Progenitor cell of endocrine pancreas (in vitro differentiated cells): ENCODE measurements around the gene RAB12. TPM values are rescaled to one million over a fixed set of nuclear protein-coding genes. Genes with fewer than 3 reads are reported as not detected.

Experiments used
- DNase-seq: peaks from one replicate; pipeline ENCODE4 v3.0.0; 2021; ENCODE audit warnings: low spot score; ENCODE audit not compliant: unreplicated experiment
- H3K27ac Mint-ChIP-seq: 2 replicates; pipeline ENCODE4 v1.8.0; 2021; ENCODE audit warnings: mild to moderate bottlenecking, moderate library complexity, mixed read lengths
- H3K27me3 Mint-ChIP-seq: 2 replicates; pipeline ENCODE4 v1.8.0; 2021; ENCODE audit warnings: mixed read lengths
- H3K36me3 Mint-ChIP-seq: 2 replicates; pipeline ENCODE4 v1.8.0; 2022; ENCODE audit warnings: mixed read lengths; ENCODE audit not compliant: insufficient read depth
- H3K4me1 Mint-ChIP-seq: 2 replicates; pipeline ENCODE4 v1.8.0; 2021; ENCODE audit warnings: low read depth, mixed read lengths
- H3K4me3 Mint-ChIP-seq: 2 replicates; pipeline ENCODE4 v1.8.0; 2021; ENCODE audit warnings: low read depth, mild to moderate bottlenecking, moderate library complexity, mixed read lengths
- H3K9me3 Mint-ChIP-seq: 2 replicates; pipeline ENCODE4 v1.8.0; 2021; ENCODE audit warnings: low read depth, mixed read lengths
- CTCF ChIP-seq: fragments of 200-600 bp; sonication (generic); IDR thresholded peaks from one replicate; pipeline ENCODE4 v1.5.0; 2021; ENCODE audit warnings: antibody characterized with exemption, mild to moderate bottlenecking; ENCODE audit not compliant: unreplicated experiment
- total RNA-seq: library from RNA; stranded (reverse); gene quantifications from 2 replicates; pipeline ENCODE4 v1.2.1, GENCODE V29; 2021

The RAB12 gene
- total RNA-seq, 1 donor from 2014 or later, result 15.4 TPM

- H3K27ac Mint-ChIP-seq, result no peak overlapping the region
- H3K9me3 Mint-ChIP-seq, result peaks cover 4% of the 10 kb centered on the region
- no peak for DNase-seq
- no peak overlapping the region for H3K4me3 Mint-ChIP-seq
- H3K4me1 Mint-ChIP-seq, result no peaks in the 10 kb centered on the region
- peaks cover 2% of the 10 kb centered on the region for H3K36me3 Mint-ChIP-seq
- no peak for TF ChIP-seq CTCF
- no peaks in the 10 kb centered on the region for H3K27me3 Mint-ChIP-seq
Observed at GRCh38 chr18:8669571-8669970, 60.3 kb downstream of the RAB12 start.

- peaks cover 2% of the 10 kb centered on the region for H3K36me3 Mint-ChIP-seq
- no peak overlapping the region for H3K27ac Mint-ChIP-seq
- no peak for DNase-seq
- H3K4me3 Mint-ChIP-seq, result no peak overlapping the region
- no peaks in the 10 kb centered on the region for H3K27me3 Mint-ChIP-seq
- H3K4me1 Mint-ChIP-seq, result no peaks in the 10 kb centered on the region
- H3K9me3 Mint-ChIP-seq, result peaks cover 4% of the 10 kb centered on the region
- TF ChIP-seq CTCF, result no peak
Observed at GRCh38 chr18:8673256-8674209, 64.3 kb downstream of the RAB12 start.

- Mint-ChIP-seq H3K4me1 (no peaks in the 10 kb centered on the region), H3K36me3 (peaks cover 2% of the 10 kb centered on the region), H3K27ac (no peak overlapping the region), H3K9me3 (peaks cover 4% of the 10 kb centered on the region), H3K27me3 (no peaks in the 10 kb centered on the region), H3K4me3 (no peak overlapping the region)
- TF ChIP-seq CTCF, result no peak
- DNase-seq, result no peak
Observed at GRCh38 chr18:8675057-8675456, 65.8 kb downstream of the RAB12 start.

GRCh38 chr18:8681196-8681595, 72.0 kb downstream of the RAB12 start:
- Mint-ChIP-seq H3K27me3 (peaks cover 4% of the 10 kb centered on the region), H3K27ac (no peak overlapping the region), H3K4me1 (no peaks in the 10 kb centered on the region), H3K36me3 (no peaks in the 10 kb centered on the region), H3K4me3 (no peak overlapping the region), H3K9me3 (no peaks in the 10 kb centered on the region)
- no peak for DNase-seq
- no peak for TF ChIP-seq CTCF

DNA sequence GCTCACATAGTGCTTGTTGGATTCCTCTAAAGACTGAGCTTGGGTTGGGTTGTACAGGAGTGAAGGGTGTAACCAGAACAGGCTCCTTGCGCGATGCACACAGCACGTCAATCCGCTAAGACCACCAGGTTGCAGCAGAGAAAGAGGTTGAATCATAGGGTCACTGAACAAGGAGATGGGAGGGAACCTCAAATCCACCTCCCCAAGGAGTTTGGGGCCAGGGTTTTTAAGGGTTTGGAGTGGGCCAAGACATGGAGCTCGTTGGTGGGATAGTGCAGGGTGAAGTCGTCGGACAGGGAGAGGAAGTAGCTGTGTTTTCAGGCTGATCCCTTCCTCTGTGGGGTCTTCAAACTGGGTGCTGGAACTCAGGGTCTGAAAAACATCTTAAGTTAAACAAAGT, 75.3 kb downstream of the RAB12 start:
- no peak overlapping the region for H3K27ac Mint-ChIP-seq
- no peaks in the 10 kb centered on the region for H3K9me3 Mint-ChIP-seq
- no peak for DNase-seq
- TF ChIP-seq CTCF, result no peak
- no peak overlapping the region for H3K4me3 Mint-ChIP-seq
- peaks cover 8% of the 10 kb centered on the region for H3K27me3 Mint-ChIP-seq
- no peaks in the 10 kb centered on the region for H3K36me3 Mint-ChIP-seq
- H3K4me1 Mint-ChIP-seq, result no peaks in the 10 kb centered on the region
